Muscle of arm (tissue), 12 donors: ENCODE results near the gene P4HA3. TPM values are rescaled to one million over a fixed set of nuclear protein-coding genes. Genes with fewer than 3 reads are reported as not detected.

Experiments
- DNase-seq: peaks from one replicate; pipeline ENCODE4 v3.0.0-alpha.2; 2013
- polyA plus RNA-seq, 12 donors: library from polyadenylated mRNA; unstranded; fragments of 120-200 nt; gene quantifications; one replicate each; pipeline ENCODE4 v1.2.1, GENCODE V29; 2013; ENCODE audit not compliant: insufficient read length in 12 of 12

The P4HA3 gene
- polyA plus RNA-seq, 12 donors = 1.3 to 3.6 (median 2.4) TPM; not detected in 2

GRCh38 chr11:74267014-74267413 is 44.4 kb downstream of the P4HA3 start:
- no peak for DNase-seq

DNA sequence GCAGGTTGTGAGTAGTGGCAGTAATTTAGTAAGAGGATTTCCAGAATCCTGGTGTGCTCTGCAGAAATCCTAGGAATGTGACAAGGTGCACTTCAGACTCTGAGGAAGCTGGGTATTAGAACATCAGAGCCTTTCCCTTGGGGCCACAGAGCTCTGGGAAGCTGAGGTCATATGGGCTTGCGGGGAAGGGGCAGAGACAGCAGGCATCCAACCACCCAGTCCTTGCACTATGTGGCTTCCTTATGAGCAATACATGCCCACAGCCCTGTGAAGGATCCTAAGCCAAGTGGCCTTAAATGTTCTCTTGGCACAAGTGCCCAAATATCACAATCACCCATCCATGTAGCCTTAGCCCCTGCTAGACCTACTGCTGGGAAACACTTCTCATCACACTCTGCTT is 46.2 kb downstream of the P4HA3 start:
- DNase-seq = no peak

- no peak for DNase-seq
Observed at GRCh38 chr11:74262725-74263124, 48.7 kb downstream of the P4HA3 start.

DNA sequence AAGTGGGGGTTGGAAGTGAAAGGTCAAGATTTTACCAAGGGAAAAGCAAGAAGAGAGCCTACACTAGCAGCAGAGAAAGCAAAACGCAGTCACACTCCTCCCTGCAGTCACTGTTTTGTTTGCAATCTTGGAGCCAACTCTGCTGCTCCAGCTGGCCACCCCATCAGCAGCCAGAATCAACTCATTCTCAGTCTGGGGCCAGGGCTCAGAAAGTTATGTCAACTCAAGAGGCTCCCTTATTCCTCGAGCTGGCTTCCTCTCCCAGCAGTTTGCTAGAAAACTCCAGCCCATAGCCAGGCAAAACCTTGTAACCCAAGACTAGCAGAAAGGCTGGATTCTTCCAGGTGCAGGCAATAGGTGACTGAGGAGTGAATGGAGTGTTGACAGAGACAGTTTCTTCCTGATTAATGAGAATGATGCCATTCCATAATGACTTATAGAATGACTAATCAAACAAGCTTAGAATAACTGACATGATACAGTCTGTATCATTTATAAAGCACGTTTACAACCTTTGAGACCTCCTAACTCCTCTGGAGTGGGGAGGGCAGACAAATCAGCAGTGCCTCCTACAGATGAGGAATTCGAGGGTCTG is 53.4 kb downstream of the P4HA3 start:
- DNase-seq = peak; percentile 88

GRCh38 chr11:74256378-74257133 is 54.9 kb downstream of the P4HA3 start:
- DNase-seq = no peak

DNA sequence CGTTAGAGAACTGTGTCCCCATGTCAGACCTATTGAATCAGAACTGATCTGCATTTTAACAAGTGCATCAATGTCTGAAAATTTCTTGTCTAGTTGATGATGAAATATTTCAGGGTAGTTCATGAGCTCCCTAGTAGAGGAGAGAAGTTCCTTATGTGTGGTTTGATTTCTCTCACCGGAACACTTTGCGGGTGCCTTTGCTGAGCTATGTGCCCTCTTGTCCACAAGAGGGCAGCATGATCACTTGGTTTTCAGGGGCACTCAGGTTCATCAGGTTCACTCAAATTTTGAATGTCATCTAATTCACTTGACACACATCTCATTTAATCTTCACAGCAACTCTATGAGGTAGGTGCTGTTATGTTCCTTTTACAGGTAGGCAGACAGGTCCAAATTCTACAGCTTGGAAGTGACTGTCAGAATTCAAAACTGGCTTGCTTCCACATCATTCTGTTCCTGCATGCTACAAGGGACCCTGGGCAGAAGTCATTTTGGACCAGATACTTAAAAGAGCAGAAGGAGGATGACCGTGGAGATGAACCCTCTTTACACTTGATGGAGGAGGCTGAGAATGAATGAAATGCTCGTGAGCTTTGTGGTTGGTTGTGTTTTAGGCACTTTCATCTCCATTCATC is 55.6 kb downstream of the P4HA3 start:
- peak; percentile 76 for DNase-seq

- DNase-seq = no peak
Observed at GRCh38 chr11:74253361-74253760, 58.1 kb downstream of the P4HA3 start.

DNA sequence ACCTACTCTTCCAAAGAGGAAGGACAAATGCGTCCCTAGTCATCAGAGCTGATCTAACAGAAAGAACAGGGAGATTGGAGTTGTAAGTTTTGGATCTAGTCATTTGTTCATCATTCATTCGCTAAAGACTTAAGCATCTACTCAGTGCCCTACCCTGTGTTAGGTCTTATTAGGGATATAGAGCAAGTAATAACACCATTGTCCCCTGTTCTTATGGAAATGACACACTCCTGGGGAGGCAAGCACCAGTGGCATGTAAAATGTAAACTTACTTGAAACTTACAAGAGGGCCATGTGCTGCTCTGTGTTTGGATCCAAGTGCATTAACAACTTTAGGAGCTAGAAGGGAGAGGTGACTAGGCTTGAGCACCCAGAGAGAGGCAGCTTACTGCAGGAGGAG is 61.9 kb downstream of the P4HA3 start:
- no peak for DNase-seq

DNA sequence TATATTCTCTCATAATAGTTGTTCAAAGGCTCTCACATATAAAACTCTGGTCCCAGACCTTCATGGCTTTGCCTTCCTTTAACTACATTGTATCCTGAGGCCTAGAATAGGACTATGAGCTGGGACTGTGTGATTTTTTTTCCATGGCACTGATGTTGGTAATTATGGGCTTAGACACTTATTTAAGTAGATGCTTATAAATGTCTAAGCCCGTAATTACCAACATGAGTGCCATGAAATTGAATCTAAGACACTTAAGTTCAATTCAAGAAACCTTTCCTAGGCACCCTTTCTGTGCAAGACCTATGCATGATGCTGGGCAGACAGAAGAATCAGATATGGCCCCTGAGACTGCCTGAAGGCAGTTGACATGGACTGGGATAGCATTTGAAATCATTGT is 63.0 kb downstream of the P4HA3 start:
- DNase-seq = no peak

GRCh38 chr11:74238243-74238642 is 73.2 kb downstream of the P4HA3 start:
- DNase-seq = no peak

DNA sequence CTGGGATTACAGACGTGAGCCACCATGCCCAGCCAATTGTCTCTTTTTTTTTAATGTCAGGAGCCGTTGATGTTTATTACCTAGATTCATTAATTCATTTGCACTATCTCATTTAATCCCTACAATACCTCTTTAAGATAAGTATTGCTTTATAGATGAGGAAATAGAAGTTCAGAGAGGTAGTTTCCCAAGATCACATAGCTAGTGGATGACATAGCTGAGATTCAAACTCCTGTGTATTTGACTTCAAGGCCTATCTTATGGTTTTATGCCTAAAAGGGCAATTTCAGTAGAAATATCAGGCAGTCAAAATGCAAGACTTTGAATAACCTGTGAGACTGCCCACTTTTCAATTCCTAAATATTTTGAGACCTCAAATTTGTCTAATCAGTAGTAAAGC is 73.9 kb downstream of the P4HA3 start:
- no peak for DNase-seq

DNA sequence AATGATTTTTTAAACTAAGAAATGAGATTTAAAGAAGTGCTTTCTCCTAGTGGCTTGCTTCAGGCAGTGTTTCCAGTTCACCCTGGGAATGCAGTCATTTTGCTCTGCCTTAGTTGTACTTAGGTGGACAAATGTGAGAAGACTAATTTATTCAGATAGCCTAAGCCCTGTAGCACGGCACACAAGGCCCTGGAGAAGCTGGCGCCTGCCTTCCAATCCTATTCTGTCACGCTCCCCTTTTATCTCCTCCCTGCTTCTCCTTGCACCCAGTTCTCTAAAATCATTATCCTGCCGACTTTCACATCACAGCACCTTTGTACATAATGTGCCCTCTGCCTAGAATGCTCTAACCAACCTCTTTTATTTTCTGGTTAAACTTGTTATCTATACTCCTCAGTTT is 76.3 kb downstream of the P4HA3 start:
- no peak for DNase-seq

DNA sequence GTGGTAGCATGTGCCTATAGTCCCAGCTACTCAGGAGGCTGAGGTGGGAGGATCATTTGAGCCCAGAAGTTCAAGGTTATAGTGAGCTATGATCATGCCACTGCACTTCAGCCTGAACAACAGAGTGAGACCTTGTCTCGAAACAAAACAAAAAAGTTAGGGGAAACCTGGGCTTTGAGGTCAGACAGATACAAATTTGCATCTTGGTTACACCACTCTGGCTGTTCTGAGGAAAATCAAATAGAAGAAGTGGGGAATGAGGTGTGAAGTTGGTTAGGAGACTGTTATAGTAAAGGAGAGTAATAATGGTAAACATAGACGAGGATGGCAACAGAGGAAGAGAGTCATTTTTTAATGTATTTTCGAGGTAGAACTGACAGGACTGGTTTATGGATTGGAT is 77.8 kb downstream of the P4HA3 start:
- no peak for DNase-seq

- DNase-seq = no peak
Observed at GRCh38 chr11:74232311-74232950, 79.0 kb downstream of the P4HA3 start.

DNA sequence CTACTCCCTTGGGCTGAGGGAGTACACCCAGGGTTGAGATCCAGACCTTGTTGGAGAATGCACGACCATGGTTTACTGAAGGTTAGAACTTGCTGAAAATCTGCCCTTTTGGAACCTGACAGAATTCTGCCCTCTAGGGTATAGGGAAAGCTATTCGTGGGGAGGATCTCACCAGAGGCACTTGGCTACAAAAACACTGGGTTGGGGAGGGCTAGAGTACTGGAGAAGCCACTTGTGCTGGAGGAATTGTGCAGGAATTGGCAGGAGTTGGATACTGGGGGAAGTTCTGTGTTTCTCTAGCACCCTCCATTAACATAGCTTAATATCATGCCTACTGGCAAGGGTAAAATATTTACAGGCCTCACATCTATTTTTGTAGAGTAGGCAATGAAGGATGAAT is 84.5 kb downstream of the P4HA3 start:
- no peak for DNase-seq

DNA sequence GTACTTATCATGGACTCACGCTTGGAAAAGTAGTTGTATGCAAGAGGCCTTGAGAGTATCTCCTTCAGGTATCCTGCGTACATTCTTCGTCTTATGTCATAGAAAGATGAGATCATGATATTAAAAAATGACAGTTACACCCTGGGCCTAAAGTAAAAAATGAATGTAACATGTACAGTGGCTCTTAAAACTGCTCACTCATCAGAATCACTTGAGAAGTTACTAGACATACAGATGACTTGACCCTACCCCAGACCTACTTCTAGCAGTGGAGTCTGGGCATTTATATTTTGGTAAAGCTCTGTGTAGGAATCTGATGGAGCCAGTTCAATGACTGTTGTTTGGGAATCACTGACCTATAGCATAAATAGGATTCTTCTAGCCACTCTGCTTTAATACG is 85.9 kb downstream of the P4HA3 start:
- no peak for DNase-seq

GRCh38 chr11:74221816-74222215 is 89.6 kb downstream of the P4HA3 start:
- no peak for DNase-seq

DNA sequence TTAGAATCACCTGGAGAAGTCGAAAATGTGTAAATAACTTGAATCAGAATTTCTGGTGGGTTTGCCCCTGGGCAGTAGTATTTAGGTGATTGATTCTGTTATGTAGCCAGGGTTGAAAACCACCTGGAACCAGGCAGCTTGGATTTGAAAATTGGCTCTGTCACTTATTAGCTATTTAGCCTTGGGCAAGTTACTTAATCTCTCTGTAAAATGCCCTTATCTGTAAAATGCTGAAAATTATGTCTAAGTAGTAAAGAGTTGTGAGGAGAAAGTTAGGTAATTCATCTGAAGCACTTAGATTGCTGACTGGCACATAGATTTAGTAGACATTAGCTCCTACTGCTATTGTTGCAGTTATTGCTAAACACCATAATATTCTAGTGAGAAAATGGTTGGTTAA is 91.1 kb downstream of the P4HA3 start:
- DNase-seq = no peak
